PC-9 (cell line): ENCODE measurements around the gene LAMC3. TPM values are rescaled to one million over a fixed set of nuclear protein-coding genes. Genes with fewer than 3 reads are reported as not detected.

Experiments
- BruUV-seq: library from RNA; stranded (reverse); fragments of 400-500 nt; replicated peaks from 2 replicates; lab custom pipeline; 2021; lab: Mats Ljungman, UMichigan
- CTCF ChIA-PET: fragments of 300-600 bp; sonication (Branson Sonifier 250); formaldehyde crosslinking; loops from one replicate; lab custom pipeline; 2022; ENCODE audit warnings: antibody characterized with exemption; lab: Charles Lee
- POLR2A ChIA-PET: fragments of 300-600 bp; sonication (Branson Sonifier 250); formaldehyde crosslinking; loops from one replicate; lab custom pipeline; 2022; ENCODE audit warnings: antibody characterized with exemption; ENCODE audit not compliant: unreplicated experiment; lab: Charles Lee
- DNase-seq, 2 experiments: peaks; one replicate each; pipeline versions ENCODE4 v3.0.0 to v3.0.0-alpha.2; 2015 to 2022; ENCODE audit warnings: mixed read lengths in 1 of 2
- H2AFZ ChIP-seq: fragments of 200-600 bp; sonication (generic); 2 replicates; pipeline ENCODE4 v1.8.1; 2017; ENCODE audit warnings: antibody characterized with exemption
- H3F3A ChIP-seq: fragments of 200-600 bp; sonication (generic); 2 replicates; pipeline ENCODE4 v1.8.1; 2017; ENCODE audit warnings: antibody characterized with exemption, mild to moderate bottlenecking, low read depth; ENCODE audit not compliant: insufficient read depth
- H3K27ac ChIP-seq: fragments of 200-600 bp; sonication (generic); 2 replicates; pipeline ENCODE4 v1.6.1; 2016; ENCODE audit warnings: mixed run types
- H3K27me3 ChIP-seq: fragments of 200-600 bp; sonication (generic); 2 replicates; pipeline ENCODE4 v1.6.1; 2016; ENCODE audit warnings: low read depth, mixed run types; ENCODE audit not compliant: insufficient read depth
- H3K36me3 ChIP-seq: fragments of 200-600 bp; sonication (generic); 2 replicates; pipeline ENCODE4 v1.6.1; 2016; ENCODE audit warnings: low read depth, mixed run types
- H3K4me1 ChIP-seq: fragments of 200-600 bp; sonication (generic); replicated peaks from 2 replicates; pipeline ENCODE4 v1.6.1; 2016; ENCODE audit warnings: mixed run types; ENCODE audit not compliant: insufficient read depth
- H3K4me2 ChIP-seq: fragments of 200-600 bp; sonication (generic); 2 replicates; pipeline ENCODE4 v1.6.1; 2017; ENCODE audit warnings: mixed run types
- H3K4me3 ChIP-seq: fragments of 200-600 bp; sonication (generic); 2 replicates; pipeline ENCODE4 v1.6.1; 2016; ENCODE audit warnings: mixed run types
- H3K79me2 ChIP-seq: fragments of 200-600 bp; sonication (generic); 2 replicates; pipeline ENCODE4 v1.6.1; 2017; ENCODE audit warnings: low read depth, mixed run types
- H3K9me2 ChIP-seq: fragments of 200-600 bp; sonication (generic); 2 replicates; pipeline ENCODE4 v1.8.1; 2017; ENCODE audit warnings: mild to moderate bottlenecking; ENCODE audit not compliant: insufficient read depth
- H3K9me3 ChIP-seq: fragments of 200-600 bp; sonication (generic); 2 replicates; pipeline ENCODE4 v1.8.1; 2016; ENCODE audit warnings: low read depth; ENCODE audit not compliant: insufficient read depth
- H4K20me1 ChIP-seq: fragments of 200-600 bp; sonication (generic); 2 replicates; pipeline ENCODE4 v1.8.1; 2017; ENCODE audit not compliant: insufficient read depth
- EZH2 ChIP-seq: fragments of 200-600 bp; sonication (generic); IDR thresholded peaks from 2 replicates; pipeline ENCODE4 v1.8.0; 2017; ENCODE audit warnings: antibody characterized with exemption, low read depth
- intact Hi-C: fragments of 100-400 bp; cut with micrococcal nuclease; formaldehyde crosslinking; loops from one replicate; pipeline ENCODE4 v1.10.0; 2022; ENCODE audit not compliant: unreplicated experiment
- total RNA-seq: library from RNA; stranded (reverse); gene quantifications from 2 replicates; pipeline ENCODE4 v1.2.3, GENCODE V29; 2021
- TF ChIP-seq, protein P1 (sequence below): fragments of 200-600 bp; sonication (generic); conservative IDR thresholded peaks from 2 replicates; pipeline ENCODE4 v1.6.1; 2017; ENCODE audit warnings: mixed run types, antibody characterized with exemption, mild to moderate bottlenecking, moderate library complexity

LAMC3 gene
- total RNA-seq, 1 experiment from 2014 or later = 0.41 TPM

DNA sequence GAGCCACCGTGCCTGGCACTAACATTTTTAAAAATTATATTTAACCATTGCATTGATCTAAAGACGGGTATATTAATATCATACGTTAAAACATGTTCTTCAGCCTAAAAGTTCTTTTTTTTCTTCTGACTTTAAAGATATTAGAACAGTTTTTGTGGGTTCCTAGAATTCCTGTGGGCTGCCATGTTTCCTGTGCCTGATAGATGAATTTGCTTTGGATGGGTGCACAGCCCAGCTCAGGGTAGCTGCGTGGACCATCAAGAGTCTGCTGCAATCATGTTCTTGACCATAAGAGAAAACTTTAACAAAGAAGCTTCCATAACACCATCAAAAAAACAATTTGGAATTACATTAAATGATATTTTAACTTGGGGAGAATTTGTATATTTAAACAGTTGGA is 2.4 kb upstream of the LAMC3 start:
- Histone ChIP-seq H3K27ac (no peak overlapping the region), H3K4me3 (no peak overlapping the region), H3K27me3 (peaks cover 18% of the 10 kb centered on the region; the same call in 1 of the 2 replicates), H4K20me1 (no peaks in the 10 kb centered on the region), H3K4me1 (no peaks in the 10 kb centered on the region), H3F3A (no peaks in the 10 kb centered on the region), H3K36me3 (no peaks in the 10 kb centered on the region), H2AFZ (no peak overlapping the region), H3K4me2 (no peak overlapping the region), H3K79me2 (no peaks in the 10 kb centered on the region), H3K9me2 (no peaks in the 10 kb centered on the region), H3K9me3 (no peaks in the 10 kb centered on the region)
- intact Hi-C loops = loop anchor here (5.0 kb wide), 1 partner anchor 41 kb away; no protein-coding TSS in a partner anchor
- DNase-seq = no peak
- TF ChIP-seq, protein P1, sequence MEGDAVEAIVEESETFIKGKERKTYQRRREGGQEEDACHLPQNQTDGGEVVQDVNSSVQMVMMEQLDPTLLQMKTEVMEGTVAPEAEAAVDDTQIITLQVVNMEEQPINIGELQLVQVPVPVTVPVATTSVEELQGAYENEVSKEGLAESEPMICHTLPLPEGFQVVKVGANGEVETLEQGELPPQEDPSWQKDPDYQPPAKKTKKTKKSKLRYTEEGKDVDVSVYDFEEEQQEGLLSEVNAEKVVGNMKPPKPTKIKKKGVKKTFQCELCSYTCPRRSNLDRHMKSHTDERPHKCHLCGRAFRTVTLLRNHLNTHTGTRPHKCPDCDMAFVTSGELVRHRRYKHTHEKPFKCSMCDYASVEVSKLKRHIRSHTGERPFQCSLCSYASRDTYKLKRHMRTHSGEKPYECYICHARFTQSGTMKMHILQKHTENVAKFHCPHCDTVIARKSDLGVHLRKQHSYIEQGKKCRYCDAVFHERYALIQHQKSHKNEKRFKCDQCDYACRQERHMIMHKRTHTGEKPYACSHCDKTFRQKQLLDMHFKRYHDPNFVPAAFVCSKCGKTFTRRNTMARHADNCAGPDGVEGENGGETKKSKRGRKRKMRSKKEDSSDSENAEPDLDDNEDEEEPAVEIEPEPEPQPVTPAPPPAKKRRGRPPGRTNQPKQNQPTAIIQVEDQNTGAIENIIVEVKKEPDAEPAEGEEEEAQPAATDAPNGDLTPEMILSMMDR = no peak
- no peak for TF ChIP-seq EZH2
- POLR2A ChIA-PET = no interaction called here
- BruUV-seq = no TSS peak
- CTCF ChIA-PET = no interaction called here

DNA sequence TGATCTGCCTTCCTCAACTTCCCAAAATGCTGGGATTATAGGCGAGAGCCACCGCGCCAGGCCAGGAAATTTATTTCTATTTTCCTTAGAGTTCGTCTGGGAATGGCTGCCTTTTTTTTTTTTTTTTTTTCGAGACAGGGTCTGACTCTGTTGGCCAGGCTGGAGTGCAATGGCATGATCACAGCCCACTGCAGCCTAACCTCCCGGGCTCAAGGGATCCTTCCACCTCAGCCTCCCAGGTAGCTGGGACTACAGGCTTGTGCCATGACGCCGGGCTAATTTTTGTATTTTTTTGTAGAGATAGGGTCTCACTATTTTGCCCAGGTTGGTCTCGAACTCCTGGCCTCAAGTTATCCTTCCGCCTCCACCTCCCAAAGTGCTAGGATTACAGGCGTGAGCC is 888 bp upstream of the LAMC3 start:
- H3K4me2 ChIP-seq = no peak overlapping the region
- no peaks in the 10 kb centered on the region for H3K4me1 ChIP-seq
- H3K79me2 ChIP-seq = no peaks in the 10 kb centered on the region
- H2AFZ ChIP-seq = no peak overlapping the region
- peaks cover 14% of the 10 kb centered on the region; the same call in 1 of the 2 replicates for H3K27me3 ChIP-seq
- no peak overlapping the region for H3K4me3 ChIP-seq
- no peaks in the 10 kb centered on the region for H3K9me3 ChIP-seq
- no peak overlapping the region for H3K27ac ChIP-seq
- H4K20me1 ChIP-seq = no peaks in the 10 kb centered on the region
- no TSS peak for BruUV-seq
- DNase-seq = no peak
- no peaks in the 10 kb centered on the region for H3F3A ChIP-seq
- TF ChIP-seq, protein P1 = no peak
- no peak for TF ChIP-seq EZH2
- intact Hi-C loops = loop anchor here (5.0 kb wide), 1 partner anchor 39 kb away; no protein-coding TSS in a partner anchor
- no peaks in the 10 kb centered on the region for H3K9me2 ChIP-seq
- POLR2A ChIA-PET = no interaction called here
- CTCF ChIA-PET = no interaction called here
- H3K36me3 ChIP-seq = no peaks in the 10 kb centered on the region

DNA sequence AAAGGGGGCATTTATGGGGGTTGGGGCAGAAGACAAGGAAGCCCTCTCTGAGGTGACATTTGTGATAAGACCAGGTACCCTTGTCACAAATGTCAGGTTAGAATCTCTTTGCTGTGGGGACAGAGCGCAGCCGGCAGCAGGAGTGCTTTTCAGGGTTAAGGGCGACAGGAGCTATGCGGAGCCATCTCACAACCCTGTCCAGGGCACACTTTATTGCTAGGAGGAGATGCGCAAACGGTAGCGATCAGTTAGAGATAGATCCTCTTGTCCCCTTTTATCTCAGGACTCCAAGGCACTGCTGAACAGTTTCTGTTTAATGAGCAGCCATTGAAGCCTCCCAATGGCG is 438 bp upstream of the LAMC3 start:
- Histone ChIP-seq H3K4me3 (no peak overlapping the region), H3K27ac (no peak overlapping the region), H3K4me2 (no peak overlapping the region), H2AFZ (no peak overlapping the region), H3K4me1 (no peaks in the 10 kb centered on the region), H3K79me2 (no peaks in the 10 kb centered on the region), H3K27me3 (peaks cover 14% of the 10 kb centered on the region; the same call in 1 of the 2 replicates), H3K36me3 (no peaks in the 10 kb centered on the region), H3K9me2 (no peaks in the 10 kb centered on the region), H4K20me1 (no peaks in the 10 kb centered on the region), H3F3A (no peaks in the 10 kb centered on the region), H3K9me3 (no peaks in the 10 kb centered on the region)
- CTCF ChIA-PET = no interaction called here
- DNase-seq = no peak
- intact Hi-C loops = loop anchor here (5.0 kb wide), 1 partner anchor 39 kb away; no protein-coding TSS in a partner anchor
- TF ChIP-seq, protein P1 = no peak
- no peak for TF ChIP-seq EZH2
- BruUV-seq = no TSS peak
- POLR2A ChIA-PET = no interaction called here
